SHP77 (cell line): ENCODE measurements around the gene FOXA3.

Experiments used
- DNase-seq, 2 experiments: peaks; one replicate each; lab custom pipeline; 2025; lab: John Stamatoyannopoulos, UW

The FOXA3 gene

GRCh38 chr19:45863840-45864628 is at the start of gene FOXA3:
Gene FOXA3 (plus strand): TSS chr19:45864326. CDS start chr19:45864457, 131 bp downstream.
- peak; percentile 35 to 55 for DNase-seq

- DNase-seq, result no peak
Observed at GRCh38 chr19:45814851-45815480, 49.2 kb upstream of the FOXA3 start, which contains the start of gene RSPH6A. Gene RSPH6A (minus strand): TSS chr19:45815308. CDS start chr19:45815176, 132 bp downstream.

- DNase-seq, result no peak
Observed at GRCh38 chr19:45815481-45816216, 48.5 kb upstream of the FOXA3 start.

GRCh38 chr19:45816236-45817009 is 47.7 kb upstream of the FOXA3 start:
- no peak for DNase-seq

GRCh38 chr19:45817010-45817724 is 47.0 kb upstream of the FOXA3 start:
- DNase-seq, result peak; percentile 82 to 86

- DNase-seq, result no peak
Observed at GRCh38 chr19:45817725-45818301, 46.3 kb upstream of the FOXA3 start.

GRCh38 chr19:45819769-45820168 is 44.4 kb upstream of the FOXA3 start:
- DNase-seq, result no peak

- DNase-seq, result no peak
Observed at GRCh38 chr19:45820413-45821102, 43.6 kb upstream of the FOXA3 start.

GRCh38 chr19:45821103-45821521 is 43.0 kb upstream of the FOXA3 start:
- DNase-seq, result no peak

GRCh38 chr19:45821570-45821969 is 42.6 kb upstream of the FOXA3 start:
- no peak for DNase-seq

GRCh38 chr19:45822716-45823115 is 41.4 kb upstream of the FOXA3 start:
- DNase-seq, result no peak

- DNase-seq, result no peak
Observed at GRCh38 chr19:45823182-45823581, 40.9 kb upstream of the FOXA3 start.

- peak; percentile 72 to 74 for DNase-seq
Observed at GRCh38 chr19:45824041-45824471, 40.1 kb upstream of the FOXA3 start.

- no peak for DNase-seq
Observed at GRCh38 chr19:45824531-45825262, 39.4 kb upstream of the FOXA3 start.

- no peak for DNase-seq
Observed at GRCh38 chr19:45825263-45825605, 38.9 kb upstream of the FOXA3 start.

GRCh38 chr19:45825917-45826893 is 37.9 kb upstream of the FOXA3 start:
- no peak for DNase-seq

GRCh38 chr19:45826934-45827333 is 37.2 kb upstream of the FOXA3 start:
- DNase-seq, result no peak

- no peak for DNase-seq
Observed at GRCh38 chr19:45827459-45828093, 36.5 kb upstream of the FOXA3 start.
